WERI-Rb-1 (cell line): ENCODE measurements around the gene NADSYN1.

ENCODE experiments used
- DNase-seq: peaks from one replicate; pipeline ENCODE4 v3.0.0-alpha.2; 2020
- H3K27ac ChIP-seq: fragments of 250-450 bp; sonication (Bioruptor Pico); 2 replicates; pipeline ENCODE4 v1.5.1; 2020; ENCODE audit warnings: mild to moderate bottlenecking, moderate library complexity
- H3K27me3 ChIP-seq: fragments of 250-450 bp; sonication (Bioruptor Pico); 2 replicates; pipeline ENCODE4 v1.5.1; 2021; ENCODE audit warnings: mild to moderate bottlenecking, low read depth, moderate library complexity; ENCODE audit not compliant: insufficient read depth, severe bottlenecking
- H3K36me3 ChIP-seq: fragments of 250-450 bp; sonication (Bioruptor Pico); 2 replicates; pipeline ENCODE4 v1.5.1; 2020; ENCODE audit warnings: mild to moderate bottlenecking, moderate library complexity
- H3K4me3 ChIP-seq: 2 replicates; pipeline ENCODE4 v1.5.1; 2011; ENCODE audit warnings: low read depth, mild to moderate bottlenecking, control low read depth, low read length
- H3K9me3 ChIP-seq: fragments of 250-450 bp; sonication (Bioruptor Pico); 2 replicates; pipeline ENCODE4 v1.5.1; 2021; ENCODE audit warnings: mild to moderate bottlenecking, moderate library complexity; ENCODE audit not compliant: severe bottlenecking
- TF ChIP-seq, protein P1 (sequence below): IDR thresholded peaks from 2 replicates; pipeline ENCODE4 v1.5.1; 2011; ENCODE audit warnings: low read depth, mild to moderate bottlenecking, control low read depth, inconsistent platforms, low read length

The NADSYN1 gene

GRCh38 chr11:71467164-71467563 lies 14.2 kb downstream of the NADSYN1 start:
- Histone ChIP-seq H3K4me3 (no peak overlapping the region), H3K27me3 (no peaks in the 10 kb centered on the region), H3K36me3 (no peaks in the 10 kb centered on the region), H3K27ac (no peak overlapping the region), H3K9me3 (no peaks in the 10 kb centered on the region)
- TF ChIP-seq, protein P1, sequence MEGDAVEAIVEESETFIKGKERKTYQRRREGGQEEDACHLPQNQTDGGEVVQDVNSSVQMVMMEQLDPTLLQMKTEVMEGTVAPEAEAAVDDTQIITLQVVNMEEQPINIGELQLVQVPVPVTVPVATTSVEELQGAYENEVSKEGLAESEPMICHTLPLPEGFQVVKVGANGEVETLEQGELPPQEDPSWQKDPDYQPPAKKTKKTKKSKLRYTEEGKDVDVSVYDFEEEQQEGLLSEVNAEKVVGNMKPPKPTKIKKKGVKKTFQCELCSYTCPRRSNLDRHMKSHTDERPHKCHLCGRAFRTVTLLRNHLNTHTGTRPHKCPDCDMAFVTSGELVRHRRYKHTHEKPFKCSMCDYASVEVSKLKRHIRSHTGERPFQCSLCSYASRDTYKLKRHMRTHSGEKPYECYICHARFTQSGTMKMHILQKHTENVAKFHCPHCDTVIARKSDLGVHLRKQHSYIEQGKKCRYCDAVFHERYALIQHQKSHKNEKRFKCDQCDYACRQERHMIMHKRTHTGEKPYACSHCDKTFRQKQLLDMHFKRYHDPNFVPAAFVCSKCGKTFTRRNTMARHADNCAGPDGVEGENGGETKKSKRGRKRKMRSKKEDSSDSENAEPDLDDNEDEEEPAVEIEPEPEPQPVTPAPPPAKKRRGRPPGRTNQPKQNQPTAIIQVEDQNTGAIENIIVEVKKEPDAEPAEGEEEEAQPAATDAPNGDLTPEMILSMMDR, result no peak
- no peak for DNase-seq

GRCh38 chr11:71470946-71471345 lies 17.9 kb downstream of the NADSYN1 start:
- DNase-seq, result no peak
- TF ChIP-seq, protein P1, result no peak
- Histone ChIP-seq H3K4me3 (no peak overlapping the region), H3K27me3 (no peaks in the 10 kb centered on the region), H3K9me3 (no peaks in the 10 kb centered on the region), H3K36me3 (peaks cover 12% of the 10 kb centered on the region), H3K27ac (no peak overlapping the region)

DNA sequence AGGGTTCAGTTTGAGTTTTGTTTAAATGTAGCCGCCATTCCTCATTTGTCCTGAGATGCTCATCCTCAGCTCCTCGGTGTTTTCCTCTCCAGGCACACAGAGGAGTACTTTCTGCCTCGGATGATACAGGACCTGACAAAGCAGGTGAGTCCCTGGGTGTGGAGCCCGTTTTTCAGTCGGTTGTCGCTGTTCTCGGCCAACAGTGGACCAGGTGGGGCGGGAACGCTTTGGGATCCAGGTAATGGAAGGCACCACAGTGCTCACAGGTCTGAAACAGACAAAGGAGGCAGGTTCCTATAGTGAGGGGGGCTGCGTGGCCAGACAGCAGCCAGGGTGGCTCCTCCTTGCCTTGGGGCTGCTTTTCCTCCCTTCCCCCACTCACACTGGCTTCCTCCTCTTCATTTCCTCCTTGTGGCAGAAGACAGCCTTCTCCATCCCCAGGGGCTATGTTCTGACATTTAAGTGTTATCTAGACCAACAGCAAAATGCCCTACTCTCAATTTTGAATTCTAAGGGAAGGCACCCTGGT lies 19.4 kb downstream of the NADSYN1 start:
- no peak for DNase-seq
- no peak overlapping the region for H3K4me3 ChIP-seq
- TF ChIP-seq, protein P1, result no peak
- no peaks in the 10 kb centered on the region for H3K27me3 ChIP-seq
- no peak overlapping the region for H3K27ac ChIP-seq
- peaks cover 19% of the 10 kb centered on the region for H3K36me3 ChIP-seq
- H3K9me3 ChIP-seq, result no peaks in the 10 kb centered on the region

GRCh38 chr11:71472941-71473792 lies 20.2 kb downstream of the NADSYN1 start:
- no peak for DNase-seq
- Histone ChIP-seq H3K27ac (no peak overlapping the region), H3K9me3 (no peaks in the 10 kb centered on the region), H3K36me3 (peaks cover 19% of the 10 kb centered on the region), H3K27me3 (no peaks in the 10 kb centered on the region), H3K4me3 (no peak overlapping the region)
- TF ChIP-seq, protein P1, result no peak

- DNase-seq, result no peak
- Histone ChIP-seq H3K4me3 (no peak overlapping the region), H3K27me3 (no peaks in the 10 kb centered on the region), H3K27ac (no peak overlapping the region), H3K9me3 (no peaks in the 10 kb centered on the region), H3K36me3 (peaks cover 21% of the 10 kb centered on the region)
- TF ChIP-seq, protein P1, result no peak
These were observed 20.7 kb downstream of the NADSYN1 start for GRCh38 chr11:71473793-71474080.
